HUES6 (cell line): ENCODE measurements around the gene BAIAP2.

Experiments
- H3K27ac ChIP-seq: 2 replicates; pipeline ENCODE4 v1.7.0; 2013; ENCODE audit warnings: low read depth, mild to moderate bottlenecking, low read length, inconsistent platforms
- H3K27me3 ChIP-seq: 2 replicates; pipeline ENCODE4 v1.6.1; 2013; ENCODE audit warnings: low read length; ENCODE audit not compliant: control insufficient read depth, insufficient read depth
- H3K36me3 ChIP-seq: 2 replicates; pipeline ENCODE4 v1.6.1; 2013; ENCODE audit warnings: low read length; ENCODE audit not compliant: control insufficient read depth, insufficient read depth
- H3K4me1 ChIP-seq: 2 replicates; pipeline ENCODE4 v1.6.1; 2013; ENCODE audit warnings: low read length; ENCODE audit not compliant: control insufficient read depth, insufficient read depth
- H3K4me3 ChIP-seq: 2 replicates; pipeline ENCODE4 v1.5.1; 2013; ENCODE audit warnings: low read depth, low read length
- H3K9ac ChIP-seq: one replicate; pipeline ENCODE4 v1.6.1; 2013; ENCODE audit warnings: mild to moderate bottlenecking, low read length
- H3K9me3 ChIP-seq: 2 replicates; pipeline ENCODE4 v1.6.1; 2013; ENCODE audit warnings: low read depth, low read length; ENCODE audit not compliant: control insufficient read depth, insufficient read depth

Gene BAIAP2

GRCh38 chr17:81120695-81121621 is 86.0 kb downstream of the BAIAP2 start:
- Histone ChIP-seq H3K4me1 (no peaks in the 10 kb centered on the region; the same call in 1 of the 2 replicates), H3K27ac (peak overlapping the region; percentile 55), H3K9me3 (no peaks in the 10 kb centered on the region), H3K4me3 (no peak overlapping the region), H3K9ac (no peak overlapping the region), H3K27me3 (no peaks in the 10 kb centered on the region), H3K36me3 (no peaks in the 10 kb centered on the region)

GRCh38 chr17:81121841-81122733 is 87.1 kb downstream of the BAIAP2 start:
- no peak overlapping the region for H3K4me3 ChIP-seq

GRCh38 chr17:81123052-81124048 is 88.4 kb downstream of the BAIAP2 start:
- Histone ChIP-seq H3K4me3 (no peak overlapping the region), H3K9me3 (no peaks in the 10 kb centered on the region), H3K4me1 (peaks cover 5% of the 10 kb centered on the region; the same call in 1 of the 2 replicates), H3K27me3 (no peaks in the 10 kb centered on the region), H3K36me3 (no peaks in the 10 kb centered on the region), H3K27ac (no peak overlapping the region), H3K9ac (no peak overlapping the region)

More at GRCh38 chr17:81121841-81122733, 87.1 kb downstream of the BAIAP2 start:
- Histone ChIP-seq H3K4me1 (peaks cover 5% of the 10 kb centered on the region; the same call in 1 of the 2 replicates), H3K9me3 (no peaks in the 10 kb centered on the region), H3K27me3 (no peaks in the 10 kb centered on the region), H3K9ac (no peak overlapping the region), H3K27ac (no peak overlapping the region), H3K36me3 (no peaks in the 10 kb centered on the region)

GRCh38 chr17:81124377-81124776 is 89.4 kb downstream of the BAIAP2 start:
- no peak overlapping the region for H3K27ac ChIP-seq
- H3K9me3 ChIP-seq: no peaks in the 10 kb centered on the region
- no peak overlapping the region for H3K9ac ChIP-seq
- H3K4me3 ChIP-seq: no peak overlapping the region
- no peaks in the 10 kb centered on the region for H3K27me3 ChIP-seq
- no peaks in the 10 kb centered on the region for H3K36me3 ChIP-seq
- peaks cover 5% of the 10 kb centered on the region; the same call in 1 of the 2 replicates for H3K4me1 ChIP-seq

GRCh38 chr17:81125573-81126081 is 90.7 kb downstream of the BAIAP2 start:
- Histone ChIP-seq H3K4me3 (no peak overlapping the region), H3K27me3 (no peaks in the 10 kb centered on the region), H3K4me1 (peaks cover 5% of the 10 kb centered on the region; the same call in 1 of the 2 replicates), H3K9me3 (no peaks in the 10 kb centered on the region), H3K9ac (no peak overlapping the region), H3K27ac (no peak overlapping the region), H3K36me3 (no peaks in the 10 kb centered on the region)

GRCh38 chr17:81126281-81127132 is 91.6 kb downstream of the BAIAP2 start:
- Histone ChIP-seq H3K27me3 (no peaks in the 10 kb centered on the region), H3K4me1 (peaks cover 5% of the 10 kb centered on the region; the same call in 1 of the 2 replicates), H3K4me3 (no peak overlapping the region), H3K9me3 (no peaks in the 10 kb centered on the region), H3K36me3 (no peaks in the 10 kb centered on the region), H3K9ac (no peak overlapping the region), H3K27ac (no peak overlapping the region)

GRCh38 chr17:81127133-81127455 is 92.1 kb downstream of the BAIAP2 start:
- no peak overlapping the region for H3K9ac ChIP-seq
- no peaks in the 10 kb centered on the region for H3K36me3 ChIP-seq
- no peaks in the 10 kb centered on the region for H3K9me3 ChIP-seq
- H3K27ac ChIP-seq: no peak overlapping the region
- H3K4me1 ChIP-seq: peaks cover 5% of the 10 kb centered on the region; the same call in 1 of the 2 replicates
- no peaks in the 10 kb centered on the region for H3K27me3 ChIP-seq
- no peak overlapping the region for H3K4me3 ChIP-seq

GRCh38 chr17:81127526-81128177 is 92.7 kb downstream of the BAIAP2 start:
- H3K4me3 ChIP-seq: no peak overlapping the region
- H3K9me3 ChIP-seq: no peaks in the 10 kb centered on the region
- no peaks in the 10 kb centered on the region for H3K27me3 ChIP-seq
- H3K4me1 ChIP-seq: peaks cover 5% of the 10 kb centered on the region; the same call in 1 of the 2 replicates
- no peaks in the 10 kb centered on the region for H3K36me3 ChIP-seq
- no peak overlapping the region for H3K9ac ChIP-seq
- no peak overlapping the region for H3K27ac ChIP-seq

- Histone ChIP-seq H3K27ac (no peak overlapping the region), H3K4me1 (peaks cover 5% of the 10 kb centered on the region; the same call in 1 of the 2 replicates), H3K36me3 (no peaks in the 10 kb centered on the region), H3K9ac (no peak overlapping the region), H3K4me3 (no peak overlapping the region), H3K27me3 (no peaks in the 10 kb centered on the region), H3K9me3 (no peaks in the 10 kb centered on the region)
Observed at GRCh38 chr17:81128338-81128737, 93.4 kb downstream of the BAIAP2 start.
